ENCODE data around the gene CCL16. TPM values are rescaled to one million over a fixed set of nuclear protein-coding genes. Genes with fewer than 3 reads are reported as not detected.

CCL16 gene
- total and polyA plus RNA-seq, 2 donors (not counting 1 experiment from before 2014, with no cell fraction given) = not detected

DNA sequence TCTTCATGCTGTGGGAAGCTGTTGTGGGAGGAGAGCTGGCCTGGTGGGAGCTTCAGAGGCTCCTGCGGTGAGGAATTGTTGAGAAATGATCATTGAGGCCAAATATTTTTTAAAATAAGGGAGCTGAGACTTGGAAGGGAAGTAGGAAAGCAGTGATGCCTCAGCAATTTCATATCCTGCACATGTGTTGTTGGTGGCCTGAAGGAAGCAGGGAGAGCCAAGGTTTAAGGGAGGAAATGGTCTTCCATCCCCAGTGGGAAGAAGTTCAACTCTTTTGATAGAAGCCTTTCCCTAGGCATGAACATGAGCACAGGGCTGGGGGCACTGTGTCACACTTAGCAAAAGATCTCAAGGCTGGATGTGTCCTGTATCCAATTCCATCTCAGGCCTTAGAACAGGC lies 5.3 kb upstream of the CCL16 start, which contains the start of gene CCL14:
CCL14 (minus strand) TSS at position 87 of the 400 bp plus-strand sequence; CDS start at position 7, 80 bp downstream.
- CTCF ChIA-PET = interaction anchor here (0.6 to 2.1 kb wide), 5 partner anchors 11 to 162 kb away, joined by 3 to 9 read pairs (median 6); no protein-coding TSS in a partner anchor
- H2AFZ ChIP-seq (ENCODE audit: insufficient read depth, low read depth, low read length, poor library complexity, severe bottlenecking) = no peak within 1 kb of the TSS
- H3K27me3 Mint-ChIP-seq = no peaks in the 10 kb centered on the region
- peaks cover 5% of the 10 kb centered on the region for H3K9me3 Mint-ChIP-seq (ENCODE audit: insufficient read depth)
- no peak for TF ChIP-seq EZH2 (IDR thresholded peaks at IDR 0.05; ENCODE audit: borderline replicate concordance, insufficient read depth, low read depth, low read length, poor library complexity, severe bottlenecking)
- TF ChIP-seq, protein P1, sequence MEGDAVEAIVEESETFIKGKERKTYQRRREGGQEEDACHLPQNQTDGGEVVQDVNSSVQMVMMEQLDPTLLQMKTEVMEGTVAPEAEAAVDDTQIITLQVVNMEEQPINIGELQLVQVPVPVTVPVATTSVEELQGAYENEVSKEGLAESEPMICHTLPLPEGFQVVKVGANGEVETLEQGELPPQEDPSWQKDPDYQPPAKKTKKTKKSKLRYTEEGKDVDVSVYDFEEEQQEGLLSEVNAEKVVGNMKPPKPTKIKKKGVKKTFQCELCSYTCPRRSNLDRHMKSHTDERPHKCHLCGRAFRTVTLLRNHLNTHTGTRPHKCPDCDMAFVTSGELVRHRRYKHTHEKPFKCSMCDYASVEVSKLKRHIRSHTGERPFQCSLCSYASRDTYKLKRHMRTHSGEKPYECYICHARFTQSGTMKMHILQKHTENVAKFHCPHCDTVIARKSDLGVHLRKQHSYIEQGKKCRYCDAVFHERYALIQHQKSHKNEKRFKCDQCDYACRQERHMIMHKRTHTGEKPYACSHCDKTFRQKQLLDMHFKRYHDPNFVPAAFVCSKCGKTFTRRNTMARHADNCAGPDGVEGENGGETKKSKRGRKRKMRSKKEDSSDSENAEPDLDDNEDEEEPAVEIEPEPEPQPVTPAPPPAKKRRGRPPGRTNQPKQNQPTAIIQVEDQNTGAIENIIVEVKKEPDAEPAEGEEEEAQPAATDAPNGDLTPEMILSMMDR (IDR thresholded peaks at IDR 0.05) = no peak
- no peaks in the 10 kb centered on the region for H4K20me1 ChIP-seq (ENCODE audit: control insufficient read depth, insufficient read depth, low read length, poor library complexity, severe bottlenecking)
- H3K4me1 Mint-ChIP-seq = peaks cover 1% of the 10 kb centered on the region
- H3K9me3 ChIP-seq (ENCODE audit: control extremely low read depth in 1 of 3, control insufficient read depth in 2 of 3, insufficient read depth in 1 of 3, low read length in 2 of 3) = peaks cover 5 to 7% (median 6%) of the 10 kb centered on the region in 3 donors
- no peaks in the 10 kb centered on the region for H3K79me2 ChIP-seq (ENCODE audit: control insufficient read depth, insufficient read depth, low read length)
- H3K9ac ChIP-seq (ENCODE audit: low read length) = no peak within 1 kb of the TSS
- H3K4me2 ChIP-seq (replicated peaks; ENCODE audit: low read depth, low read length, poor library complexity, severe bottlenecking) = no peak within 1 kb of the TSS
- DNase-seq (no peak), ATAC-seq (ENCODE audit: low read depth) (no peak)
- intact Hi-C loops (cut with micrococcal nuclease) = no loop called here
- peaks cover 0 to 3% of the 10 kb centered on the region in 2 donors for H3K4me1 ChIP-seq (ENCODE audit: control insufficient read depth in 2 of 2, insufficient read depth in 2 of 2, low read length in 2 of 2)
- H3K27ac Mint-ChIP-seq = no peak within 1 kb of the TSS
- H3K4me3 ChIP-seq (ENCODE audit: control extremely low read depth in 1 of 5, extremely low read depth in 1 of 5, insufficient read depth in 1 of 5, low read depth in 2 of 5, low read length in 4 of 5) = no peak within 1 kb of the TSS
- H3K27me3 ChIP-seq (replicated peaks in 1 of 4; ENCODE audit: control extremely low read depth in 1 of 4, control insufficient read depth in 3 of 4, insufficient read depth in 4 of 4, low read length in 3 of 4) = peaks cover 0 to 3% (median 1%) of the 10 kb centered on the region in 4 experiments
- POLR2A ChIA-PET = no interaction called here
- no peak within 1 kb of the TSS for H3K27ac ChIP-seq (ENCODE audit: low read length in 2 of 2)
- H3K4me3 Mint-ChIP-seq = no peak within 1 kb of the TSS
- H3K36me3 ChIP-seq (replicated peaks in 1 of 2; ENCODE audit: control extremely low read depth in 1 of 2, control insufficient read depth in 1 of 2, extremely low read depth in 1 of 2, insufficient read depth in 2 of 2, low read length in 1 of 2) = no peaks in the 10 kb centered on the region
- WGBS (ENCODE audit: insufficient coverage) = 100% methylated on average over 1 of the region's 1 CpG

DNA sequence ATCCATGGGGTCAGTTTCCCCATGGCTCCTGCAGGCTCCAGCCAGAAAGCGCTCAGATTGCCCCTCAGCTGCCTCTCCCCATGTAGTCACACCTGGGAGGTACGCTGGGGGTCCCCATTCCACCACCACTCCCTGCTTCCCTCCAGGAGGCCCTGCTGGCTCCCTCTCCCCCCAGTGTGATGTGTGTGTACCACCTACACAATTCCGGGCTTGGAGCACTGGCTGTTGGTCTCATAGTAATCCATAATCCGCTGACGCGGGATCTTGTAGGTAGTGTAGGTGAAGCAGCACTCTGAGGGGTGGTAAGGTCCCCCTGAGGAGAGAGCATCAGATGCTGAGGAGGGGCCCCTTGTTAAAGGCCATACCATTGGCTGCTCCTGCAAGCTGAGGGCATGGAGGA lies 2.8 kb upstream of the CCL16 start:
- POLR2A ChIA-PET = no interaction called here
- Histone ChIP-seq H3K27ac (ENCODE audit: low read length in 2 of 2) (no peak overlapping the region), H3K9me3 (ENCODE audit: control extremely low read depth in 1 of 3, control insufficient read depth in 2 of 3, insufficient read depth in 1 of 3, low read length in 2 of 3) (peaks cover 0 to 5% (median 5%) of the 10 kb centered on the region in 3 donors), H3K27me3 (replicated peaks in 1 of 4; ENCODE audit: control extremely low read depth in 1 of 4, control insufficient read depth in 3 of 4, insufficient read depth in 4 of 4, low read length in 3 of 4) (peaks cover 0 to 3% (median 1%) of the 10 kb centered on the region in 4 experiments), H4K20me1 (ENCODE audit: control insufficient read depth, insufficient read depth, low read length, poor library complexity, severe bottlenecking) (no peaks in the 10 kb centered on the region), H3K36me3 (replicated peaks in 1 of 2; ENCODE audit: control extremely low read depth in 1 of 2, control insufficient read depth in 1 of 2, extremely low read depth in 1 of 2, insufficient read depth in 2 of 2, low read length in 1 of 2) (no peaks in the 10 kb centered on the region), H3K79me2 (ENCODE audit: control insufficient read depth, insufficient read depth, low read length) (no peaks in the 10 kb centered on the region), H3K9ac (ENCODE audit: low read length) (no peak overlapping the region), H3K4me1 (ENCODE audit: control insufficient read depth in 2 of 2, insufficient read depth in 2 of 2, low read length in 2 of 2) (peaks cover 0 to 3% of the 10 kb centered on the region in 2 donors), H3K4me3 (ENCODE audit: control extremely low read depth in 1 of 5, extremely low read depth in 1 of 5, insufficient read depth in 1 of 5, low read depth in 2 of 5, low read length in 4 of 5) (no peak overlapping the region), H2AFZ (ENCODE audit: insufficient read depth, low read depth, low read length, poor library complexity, severe bottlenecking) (no peak overlapping the region), H3K4me2 (replicated peaks; ENCODE audit: low read depth, low read length, poor library complexity, severe bottlenecking) (no peak overlapping the region)
- DNase-seq = no peak
- WGBS (ENCODE audit: insufficient coverage) = 98% methylated on average over 5 of the region's 6 CpGs
- ATAC-seq (ENCODE audit: low read depth) = no peak
- H3K4me3 Mint-ChIP-seq = no peak overlapping the region
- TF ChIP-seq, protein P1 (IDR thresholded peaks at IDR 0.05) = no peak
- TF ChIP-seq EZH2 (IDR thresholded peaks at IDR 0.05; ENCODE audit: borderline replicate concordance, insufficient read depth, low read depth, low read length, poor library complexity, severe bottlenecking) = no peak
- peaks cover 5% of the 10 kb centered on the region for H3K9me3 Mint-ChIP-seq (ENCODE audit: insufficient read depth)
- H3K4me1 Mint-ChIP-seq = peaks cover 1% of the 10 kb centered on the region
- intact Hi-C loops (cut with micrococcal nuclease) = no loop called here
- H3K27me3 Mint-ChIP-seq = peaks cover 9% of the 10 kb centered on the region
- no peak overlapping the region for H3K27ac Mint-ChIP-seq
- CTCF ChIA-PET = interaction anchor here (1.2 to 15.7 kb wide), 4 partner anchors 12 to 165 kb away, joined by 3 to 639 read pairs (median 15); no protein-coding TSS in a partner anchor
